MM.1S (cell line): ENCODE measurements around the gene KLHL18.

Experiments
- CTCF ChIP-seq: fragments of 300-600 bp; sonication (generic); IDR thresholded peaks from 2 replicates; pipeline ENCODE4 v1.5.1; 2016; ENCODE audit warnings: antibody characterized with exemption, low read length, mixed read lengths
- EZH2phosphoT487 ChIP-seq: fragments of 300-600 bp; sonication (generic); IDR thresholded peaks from 2 replicates; pipeline ENCODE4 v1.6.1; 2018; ENCODE audit warnings: antibody characterized with exemption, low read length

GRCh38 chr3:47294392-47294791 lies 11.6 kb downstream of the KLHL18 start:
- TF ChIP-seq CTCF (no peak), EZH2phosphoT487 (no peak)
